ENCODE data around the gene PTPRM.

The PTPRM gene

GRCh38 chr18:7600528-7601245, 33.6 kb downstream of the PTPRM start:
- DNase-seq: no peak

- DNase-seq: no peak
Observed at GRCh38 chr18:7601246-7601615, 34.1 kb downstream of the PTPRM start.

- no peak for DNase-seq
Observed at GRCh38 chr18:7601936-7602335, 34.8 kb downstream of the PTPRM start.

- DNase-seq: no peak
Observed at GRCh38 chr18:7603259-7604000, 36.3 kb downstream of the PTPRM start.

- DNase-seq: no peak
Observed at GRCh38 chr18:7604361-7604760, 37.2 kb downstream of the PTPRM start.

- DNase-seq: no peak
Observed at GRCh38 chr18:7605705-7606104, 38.6 kb downstream of the PTPRM start.

- DNase-seq: no peak
Observed at GRCh38 chr18:7607540-7608173, 40.5 kb downstream of the PTPRM start.

GRCh38 chr18:7608174-7608550, 41.0 kb downstream of the PTPRM start:
- no peak for DNase-seq

GRCh38 chr18:7608781-7609201, 41.7 kb downstream of the PTPRM start:
- DNase-seq: no peak

- no peak for DNase-seq
Observed at GRCh38 chr18:7609617-7610016, 42.5 kb downstream of the PTPRM start.

GRCh38 chr18:7614042-7614441, 46.9 kb downstream of the PTPRM start:
- DNase-seq: no peak

GRCh38 chr18:7615840-7616239, 48.7 kb downstream of the PTPRM start:
- DNase-seq: no peak

- DNase-seq: no peak
Observed at GRCh38 chr18:7616661-7617060, 49.5 kb downstream of the PTPRM start.

- DNase-seq: no peak
Observed at GRCh38 chr18:7617738-7618422, 50.8 kb downstream of the PTPRM start.

- DNase-seq: no peak
Observed at GRCh38 chr18:7618891-7619442, 51.9 kb downstream of the PTPRM start.

GRCh38 chr18:7619676-7620075, 52.6 kb downstream of the PTPRM start:
- no peak for DNase-seq

- no peak for DNase-seq
Observed at GRCh38 chr18:7622721-7623120, 55.6 kb downstream of the PTPRM start.

- no peak for DNase-seq
Observed at GRCh38 chr18:7623681-7624080, 56.6 kb downstream of the PTPRM start.

- no peak for DNase-seq
Observed at GRCh38 chr18:7624697-7625096, 57.6 kb downstream of the PTPRM start.

- DNase-seq: no peak
Observed at GRCh38 chr18:7626175-7626921, 59.2 kb downstream of the PTPRM start.

GRCh38 chr18:7626922-7627440, 59.9 kb downstream of the PTPRM start:
- no peak for DNase-seq

- no peak for DNase-seq
Observed at GRCh38 chr18:7629416-7629815, 62.3 kb downstream of the PTPRM start.

Measured in CD4-positive, alpha-beta T cell treated with Interferon alpha-2 for 1 hour (primary cell).